Dendritic cell treated with granulocyte-macrophage colony-stimulating factor and Interleukin-4, amounts not matched to agents 40 ng/mL and 50 ng/mL, for 4 days (primary cell): ENCODE data around the gene SH3D19.
"Not testable (repeated sequence)": the region's sequence is repeated elsewhere in the genome, so short reads cannot be mapped to it uniquely, and the experiment has no call there.

ENCODE experiments used
- H3K27ac Mint-ChIP-seq: one replicate; pipeline ENCODE4 v1.8.0; 2022; ENCODE audit warnings: mild to moderate bottlenecking, mixed read lengths
- H3K27me3 Mint-ChIP-seq: one replicate; pipeline ENCODE4 v1.8.0; 2022; ENCODE audit warnings: mild to moderate bottlenecking, mixed read lengths
- H3K36me3 Mint-ChIP-seq: one replicate; pipeline ENCODE4 v1.8.0; 2022; ENCODE audit warnings: low read depth, mixed read lengths
- H3K4me1 Mint-ChIP-seq: one replicate; pipeline ENCODE4 v1.8.0; 2022; ENCODE audit warnings: low read depth, mixed read lengths
- H3K4me3 Mint-ChIP-seq: one replicate; pipeline ENCODE4 v1.8.0; 2022; ENCODE audit warnings: mild to moderate bottlenecking, moderate library complexity, mixed read lengths
- H3K9me3 Mint-ChIP-seq: one replicate; pipeline ENCODE4 v1.8.0; 2022; ENCODE audit warnings: mixed read lengths
- intact Hi-C: fragments of 100-400 bp; cut with micrococcal nuclease; formaldehyde crosslinking; loops from one replicate; pipeline ENCODE4 v1.15.0; 2022

The SH3D19 gene

DNA sequence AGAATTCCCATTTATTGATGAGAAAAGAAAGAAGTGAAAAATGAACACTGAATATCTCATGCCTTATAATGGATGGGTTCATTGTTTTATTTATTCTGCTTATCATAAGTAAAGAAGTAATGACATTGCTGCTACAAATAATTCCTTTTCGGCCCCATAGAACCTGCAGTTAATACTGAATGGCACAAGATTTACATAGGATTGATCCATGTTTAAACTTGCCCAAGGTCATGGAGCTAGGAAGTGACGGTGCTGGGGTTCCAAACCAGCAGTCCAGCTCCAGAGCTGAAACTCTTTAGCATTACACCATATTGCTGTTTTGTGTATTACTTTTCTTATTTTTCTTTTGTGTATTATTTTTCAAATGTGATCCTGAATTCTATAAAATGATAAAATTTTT, 78.7 kb downstream of the SH3D19 start:
- Mint-ChIP-seq H3K9me3 (no peaks in the 10 kb centered on the region), H3K4me3 (no peak overlapping the region), H3K27ac (no peak overlapping the region), H3K36me3 (no peaks in the 10 kb centered on the region), H3K27me3 (peaks cover 2% of the 10 kb centered on the region), H3K4me1 (no peaks in the 10 kb centered on the region)
- intact Hi-C loops, result no loop called here

DNA sequence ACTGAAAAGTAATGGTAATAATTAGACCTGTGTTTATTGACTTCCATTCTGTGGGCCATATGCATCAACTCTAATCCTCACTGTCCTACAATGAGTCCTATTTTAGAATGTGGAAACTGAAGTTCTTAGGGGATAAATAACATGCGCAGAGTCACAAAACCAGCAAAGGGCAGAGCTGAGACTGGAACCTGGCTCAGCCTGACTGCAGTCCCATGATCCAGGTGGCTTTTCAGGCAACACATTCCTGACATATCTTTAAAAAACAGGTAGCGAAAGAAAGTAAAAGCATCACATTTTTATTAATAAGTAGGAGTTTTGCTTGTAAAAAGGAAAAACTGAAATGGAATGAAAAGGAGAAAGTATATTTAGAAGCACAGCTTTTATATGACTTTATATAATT, 83.1 kb downstream of the SH3D19 start:
- no peak overlapping the region for H3K4me3 Mint-ChIP-seq

DNA sequence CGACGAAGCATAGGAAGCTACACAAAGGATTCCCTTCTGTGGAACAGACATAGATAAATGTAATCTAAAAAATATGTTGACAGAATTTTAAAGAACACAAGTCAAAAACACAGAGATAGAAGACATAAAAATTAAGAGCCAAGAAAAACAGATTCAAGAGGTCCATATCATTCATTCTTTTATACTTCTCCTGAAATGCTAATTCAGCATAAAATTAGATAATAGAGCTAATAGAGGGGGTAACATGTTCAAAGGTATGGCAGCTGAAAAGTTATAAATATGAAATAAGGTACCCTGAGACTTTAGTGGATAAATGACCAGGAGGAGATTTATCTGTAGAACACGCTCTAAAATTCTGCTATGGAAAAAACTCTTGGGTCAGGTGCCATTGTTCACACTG, 85.8 kb downstream of the SH3D19 start:
- H3K36me3 Mint-ChIP-seq, result no peaks in the 10 kb centered on the region

More for the DNA sequence above, 83.1 kb downstream of the SH3D19 start:
- Mint-ChIP-seq H3K36me3 (no peaks in the 10 kb centered on the region), H3K27me3 (peaks cover 3% of the 10 kb centered on the region), H3K4me1 (no peaks in the 10 kb centered on the region), H3K9me3 (no peaks in the 10 kb centered on the region), H3K27ac (no peak overlapping the region)
- intact Hi-C loops, result no loop called here

DNA sequence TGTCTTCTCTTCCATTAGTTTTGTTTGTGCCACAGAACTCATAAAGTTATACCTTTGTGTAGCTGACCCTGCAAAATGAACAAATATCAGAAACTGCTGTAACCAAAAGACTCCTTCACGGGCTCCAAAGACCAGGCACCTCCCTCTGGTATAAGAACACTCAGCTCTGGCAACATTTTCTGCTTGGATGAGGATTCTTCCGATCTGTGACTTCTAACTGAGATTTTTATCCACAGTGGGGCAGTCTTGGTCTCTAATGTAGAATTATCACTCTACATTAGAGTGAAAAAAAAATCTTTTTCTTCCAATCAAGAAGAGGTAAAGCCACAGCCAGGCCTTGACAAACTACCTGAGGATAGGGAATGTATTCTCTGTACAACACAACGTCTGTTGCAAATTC, 86.9 kb downstream of the SH3D19 start:
- Mint-ChIP-seq H3K27me3 (peaks cover 1% of the 10 kb centered on the region), H3K4me3 (no peak overlapping the region), H3K36me3 (no peaks in the 10 kb centered on the region), H3K9me3 (no peaks in the 10 kb centered on the region), H3K4me1 (no peaks in the 10 kb centered on the region), H3K27ac (no peak overlapping the region)
- intact Hi-C loops, result no loop called here

More for the DNA sequence above, 85.8 kb downstream of the SH3D19 start:
- no peak overlapping the region for H3K4me3 Mint-ChIP-seq
- H3K9me3 Mint-ChIP-seq, result no peaks in the 10 kb centered on the region
- H3K27me3 Mint-ChIP-seq, result peaks cover 3% of the 10 kb centered on the region
- no peak overlapping the region for H3K27ac Mint-ChIP-seq
- intact Hi-C loops, result no loop called here
- H3K4me1 Mint-ChIP-seq, result no peaks in the 10 kb centered on the region

GRCh38 chr4:151236036-151236435, 89.4 kb downstream of the SH3D19 start:
- Mint-ChIP-seq H3K9me3 (no peaks in the 10 kb centered on the region), H3K27ac (no peak overlapping the region), H3K4me3 (no peak overlapping the region), H3K27me3 (peaks cover 1% of the 10 kb centered on the region), H3K4me1 (no peaks in the 10 kb centered on the region), H3K36me3 (no peaks in the 10 kb centered on the region)
- intact Hi-C loops, result no loop called here

GRCh38 chr4:151235373-151235772, 90.0 kb downstream of the SH3D19 start:
- H3K4me3 Mint-ChIP-seq, H3K9me3 Mint-ChIP-seq, H3K27me3 Mint-ChIP-seq, H3K36me3 Mint-ChIP-seq, H3K4me1 Mint-ChIP-seq, H3K27ac Mint-ChIP-seq, intact Hi-C loops: not testable (repeated sequence)

DNA sequence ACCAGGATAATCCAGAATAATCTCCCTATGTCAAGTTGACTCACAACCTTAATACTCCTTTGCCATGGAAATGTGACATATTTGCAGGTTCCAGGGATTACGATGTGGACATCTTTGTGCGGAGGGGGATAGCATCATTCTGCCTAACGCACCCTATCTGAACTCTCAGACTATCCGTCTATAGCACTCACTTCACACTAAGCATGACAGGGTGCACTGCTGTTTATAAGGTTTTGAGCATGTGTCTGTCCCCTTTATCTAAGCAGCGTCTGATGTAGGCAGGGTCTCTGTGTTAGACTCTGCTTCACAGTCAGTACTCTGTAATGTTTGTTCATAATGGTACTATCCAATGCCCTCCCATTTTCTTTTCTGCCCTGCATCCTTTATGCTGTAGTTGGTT, 91.8 kb downstream of the SH3D19 start:
- no peak overlapping the region for H3K4me3 Mint-ChIP-seq
- intact Hi-C loops, result no loop called here
- no peaks in the 10 kb centered on the region for H3K9me3 Mint-ChIP-seq
- no peak overlapping the region for H3K27ac Mint-ChIP-seq
- no peaks in the 10 kb centered on the region for H3K27me3 Mint-ChIP-seq
- no peaks in the 10 kb centered on the region for H3K36me3 Mint-ChIP-seq
- H3K4me1 Mint-ChIP-seq, result no peaks in the 10 kb centered on the region

- Mint-ChIP-seq H3K4me1 (no peaks in the 10 kb centered on the region), H3K36me3 (no peaks in the 10 kb centered on the region), H3K4me3 (no peak overlapping the region), H3K27me3 (no peaks in the 10 kb centered on the region), H3K9me3 (no peaks in the 10 kb centered on the region), H3K27ac (no peak overlapping the region)
- intact Hi-C loops, result no loop called here
Measured at GRCh38 chr4:151231915-151232595, 93.3 kb downstream of the SH3D19 start.

- Mint-ChIP-seq H3K9me3 (no peaks in the 10 kb centered on the region), H3K4me3 (no peak overlapping the region), H3K27ac (no peak overlapping the region), H3K36me3 (no peaks in the 10 kb centered on the region), H3K4me1 (no peaks in the 10 kb centered on the region), H3K27me3 (no peaks in the 10 kb centered on the region)
- intact Hi-C loops, result no loop called here
Measured at GRCh38 chr4:151228189-151229119, 97.0 kb downstream of the SH3D19 start.

DNA sequence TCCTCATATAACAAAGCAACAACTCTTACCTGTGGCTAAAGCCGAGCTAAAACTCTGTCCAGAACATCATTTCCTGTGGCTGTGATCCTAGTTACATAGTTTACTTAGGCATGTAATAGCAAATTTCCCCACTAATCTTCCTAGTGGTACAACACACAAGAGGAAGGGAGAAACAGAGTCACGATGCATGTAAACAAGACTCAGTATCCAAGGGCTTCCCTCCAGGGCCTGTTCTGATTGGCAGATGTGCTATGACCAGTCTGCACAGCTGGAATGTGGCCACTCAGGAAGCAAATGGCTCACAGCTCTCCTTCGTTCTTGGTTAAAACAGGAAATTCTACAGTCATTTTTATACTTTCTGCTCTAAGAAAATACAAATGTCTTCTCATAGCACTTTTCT, 97.7 kb downstream of the SH3D19 start:
- H3K27me3 Mint-ChIP-seq, result no peaks in the 10 kb centered on the region
- intact Hi-C loops, result no loop called here
- H3K9me3 Mint-ChIP-seq, result no peaks in the 10 kb centered on the region
- no peaks in the 10 kb centered on the region for H3K4me1 Mint-ChIP-seq
- H3K4me3 Mint-ChIP-seq, result no peak overlapping the region
- H3K36me3 Mint-ChIP-seq, result no peaks in the 10 kb centered on the region
- H3K27ac Mint-ChIP-seq, result no peak overlapping the region

DNA sequence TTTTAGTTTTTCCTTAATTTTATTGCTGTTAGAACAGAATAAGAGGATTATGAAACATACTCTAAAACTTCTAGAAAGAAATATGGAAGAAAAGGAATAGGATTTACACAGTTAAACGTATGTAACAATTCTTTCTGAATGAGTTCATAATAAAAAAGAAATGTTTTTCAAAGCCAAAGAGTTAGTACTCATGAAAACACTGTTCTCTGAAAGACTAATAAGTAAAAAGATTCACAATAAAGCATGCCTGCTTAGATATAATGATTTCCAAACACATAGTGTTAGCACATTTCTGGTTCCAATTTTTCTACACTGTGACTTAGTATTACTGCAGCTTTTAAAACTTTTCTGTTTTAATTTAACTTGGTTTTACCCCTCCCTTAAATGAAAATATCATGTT, 98.2 kb downstream of the SH3D19 start:
- Mint-ChIP-seq H3K4me3 (no peak overlapping the region), H3K27me3 (no peaks in the 10 kb centered on the region), H3K36me3 (no peaks in the 10 kb centered on the region), H3K4me1 (no peaks in the 10 kb centered on the region), H3K27ac (no peak overlapping the region), H3K9me3 (no peaks in the 10 kb centered on the region)
- intact Hi-C loops, result no loop called here

- Mint-ChIP-seq H3K4me3 (no peak overlapping the region), H3K4me1 (no peaks in the 10 kb centered on the region), H3K36me3 (no peaks in the 10 kb centered on the region), H3K27me3 (no peaks in the 10 kb centered on the region), H3K9me3 (no peaks in the 10 kb centered on the region), H3K27ac (no peak overlapping the region)
- intact Hi-C loops, result no loop called here
Measured at GRCh38 chr4:151226004-151226932, 99.1 kb downstream of the SH3D19 start.

- Mint-ChIP-seq H3K9me3 (no peaks in the 10 kb centered on the region), H3K4me1 (no peaks in the 10 kb centered on the region), H3K27ac (no peak overlapping the region), H3K4me3 (no peak overlapping the region), H3K36me3 (no peaks in the 10 kb centered on the region), H3K27me3 (no peaks in the 10 kb centered on the region)
- intact Hi-C loops, result no loop called here
Measured at GRCh38 chr4:151223465-151223864, 101.9 kb downstream of the SH3D19 start.

- H3K9me3 Mint-ChIP-seq, result no peaks in the 10 kb centered on the region
- intact Hi-C loops, result no loop called here
- no peak overlapping the region for H3K4me3 Mint-ChIP-seq
- no peak overlapping the region for H3K27ac Mint-ChIP-seq
- no peaks in the 10 kb centered on the region for H3K4me1 Mint-ChIP-seq
- H3K27me3 Mint-ChIP-seq, result no peaks in the 10 kb centered on the region
- H3K36me3 Mint-ChIP-seq, result no peaks in the 10 kb centered on the region
Measured at GRCh38 chr4:151219948-151220347, 105.5 kb downstream of the SH3D19 start.
